ENCODE data around the gene MTHFS.

The MTHFS gene

GRCh38 chr15:79811406-79812405 is 85.1 kb downstream of the MTHFS start:
- DNase-seq, result no peak

GRCh38 chr15:79804838-79805237 is 92.0 kb downstream of the MTHFS start:
- no peak for DNase-seq

- DNase-seq, result no peak
Observed at GRCh38 chr15:79798311-79798710, 98.5 kb downstream of the MTHFS start.

All from NCI-H1930 (cell line).